ENCODE measurements around the gene FRS3.

The FRS3 gene

DNA sequence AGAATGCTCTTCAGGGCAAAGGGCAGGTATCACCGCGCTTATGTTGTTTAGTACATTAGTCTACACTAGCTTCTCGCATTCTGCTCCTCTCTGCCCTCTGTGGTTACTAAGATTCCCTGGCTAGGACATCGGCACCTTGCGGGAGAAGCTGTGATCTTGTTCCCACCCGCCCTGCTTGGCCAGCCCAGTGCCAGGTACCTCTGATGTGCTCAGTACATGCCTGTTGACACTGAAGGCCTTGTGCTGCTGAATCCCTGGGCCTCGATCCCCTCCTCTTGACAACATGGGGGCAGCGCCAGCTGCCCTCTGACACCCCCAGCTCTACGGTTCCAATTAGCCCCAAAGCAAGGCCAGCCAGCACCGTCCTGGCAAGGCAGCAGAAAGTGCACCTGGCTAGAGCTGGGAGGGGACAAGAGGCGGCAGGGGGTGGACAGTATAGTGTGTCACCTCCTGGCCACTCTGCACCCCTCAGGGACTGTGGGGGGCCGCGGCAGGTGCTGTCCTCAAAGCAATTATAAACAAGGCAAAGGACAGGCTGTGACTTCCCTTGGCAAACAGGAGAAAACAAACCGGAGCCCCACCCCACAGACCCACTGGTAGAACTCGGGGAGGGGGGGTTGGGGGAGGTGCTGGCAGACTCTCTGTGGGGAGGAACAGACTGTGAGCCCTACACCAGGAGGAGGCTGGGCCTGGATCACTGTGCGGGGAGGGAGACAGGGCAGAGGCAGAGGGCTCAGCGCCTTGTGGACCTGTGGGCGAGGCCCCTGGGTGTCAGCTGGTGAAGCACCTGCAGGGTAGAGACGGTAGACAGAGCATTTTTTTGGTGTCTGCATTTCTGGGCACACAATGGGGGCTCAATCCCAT lies 51.4 kb downstream of the FRS3 start:
- DNase-seq (ENCODE audit: low read depth, low spot score), result no peak

DNA sequence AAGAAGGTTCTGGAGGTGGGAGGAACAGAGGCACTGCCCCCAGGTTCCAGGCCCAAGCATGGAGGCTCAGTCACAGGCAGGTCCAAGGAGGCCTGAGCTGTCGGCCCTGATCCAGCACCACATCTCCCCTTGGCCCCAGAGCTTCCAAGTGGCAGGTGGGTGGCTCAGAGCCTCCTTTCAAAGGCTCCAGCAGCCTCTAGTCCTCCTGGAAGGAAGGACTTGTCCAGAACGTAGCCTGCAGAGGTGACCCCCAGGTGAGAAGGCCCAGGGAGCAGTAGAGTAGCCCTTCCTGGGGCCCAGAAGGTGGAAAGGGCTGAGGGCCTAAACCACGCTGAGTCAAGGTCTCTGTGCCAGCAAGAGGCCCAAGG lies 52.0 kb downstream of the FRS3 start:
- no peak for DNase-seq (ENCODE audit: low read depth, low spot score)

DNA sequence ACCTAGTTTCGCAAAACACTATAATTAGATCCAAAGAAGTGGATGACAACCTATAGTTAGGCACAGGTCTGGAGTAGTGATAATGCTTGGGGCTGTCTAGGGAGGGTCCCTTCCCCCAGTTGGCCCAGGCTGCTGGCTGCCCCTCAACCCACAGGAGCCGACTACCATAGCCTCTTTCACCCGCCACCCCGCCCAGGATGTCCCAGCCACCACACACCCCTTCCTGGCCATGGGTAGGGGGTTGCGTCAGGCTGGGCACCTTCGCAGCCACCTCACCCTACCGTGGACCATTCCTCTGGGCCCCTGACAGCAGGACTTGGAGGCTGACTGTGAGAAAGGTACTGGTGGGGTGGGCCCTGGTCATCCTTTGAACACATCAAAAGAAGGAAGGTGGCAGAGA lies 52.8 kb downstream of the FRS3 start:
- DNase-seq (ENCODE audit: low read depth, low spot score), result no peak

DNA sequence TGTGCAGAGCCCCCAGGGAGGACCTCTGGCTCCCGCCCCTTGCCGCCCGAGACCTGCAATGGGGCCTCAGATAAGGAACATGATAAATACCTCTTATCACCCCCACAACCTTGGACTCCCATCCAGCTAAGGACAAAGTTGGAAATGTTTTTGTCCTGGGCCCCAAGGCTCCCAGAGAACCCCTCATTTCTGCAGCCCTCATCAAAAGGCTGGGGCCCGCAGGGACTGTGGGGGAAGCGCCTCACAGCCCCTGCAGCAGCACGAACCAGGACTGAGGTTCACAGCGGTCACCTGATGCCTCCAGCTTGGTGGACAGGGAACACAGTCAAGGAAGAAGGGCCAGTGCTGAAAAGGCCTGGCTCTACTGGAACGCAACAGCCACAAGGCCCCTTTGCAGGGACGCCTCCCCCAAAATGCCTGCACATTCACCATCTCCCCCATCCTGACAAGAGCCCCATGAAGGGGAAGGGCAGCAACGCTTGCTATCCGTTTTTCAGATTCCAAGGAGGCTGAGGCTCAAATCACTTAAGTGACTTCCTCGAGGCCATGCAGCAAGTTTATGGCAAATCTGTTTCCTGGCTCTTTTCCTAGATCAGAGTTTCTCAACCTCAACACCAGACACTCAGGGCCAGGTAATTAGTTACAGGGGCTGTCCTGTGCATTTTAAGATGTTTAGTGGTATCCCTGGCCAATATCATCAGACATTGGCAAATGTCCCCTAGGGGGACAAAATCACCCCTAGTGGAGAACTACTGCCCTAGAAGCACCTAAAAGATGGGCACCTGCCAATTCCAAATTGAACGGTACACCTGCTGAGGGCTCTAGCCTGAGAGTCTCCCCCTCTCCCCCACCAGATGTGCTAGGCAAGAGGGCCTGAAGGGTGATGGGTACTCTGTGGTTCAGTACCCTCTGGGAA lies 54.9 kb downstream of the FRS3 start:
- DNase-seq (ENCODE audit: low read depth, low spot score), result no peak

DNA sequence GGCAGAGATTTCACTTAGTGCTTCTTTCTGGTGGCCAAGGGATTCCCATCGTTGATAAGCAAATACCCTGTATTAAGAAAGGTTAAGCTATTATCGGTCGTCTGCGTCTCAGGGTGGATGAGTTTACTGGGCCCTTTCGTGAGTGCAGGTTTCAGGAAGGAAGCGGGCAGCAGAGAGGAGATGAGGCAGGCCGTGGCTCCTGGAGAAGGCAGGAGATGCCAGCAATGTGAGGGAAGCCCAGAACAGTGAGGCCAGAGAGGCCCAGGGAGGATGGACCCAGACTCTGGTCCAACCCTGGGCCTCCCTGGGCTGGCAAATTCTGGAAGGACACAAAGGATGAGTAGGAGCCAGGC lies 55.5 kb downstream of the FRS3 start:
- no peak for DNase-seq (ENCODE audit: low read depth, low spot score)

DNA sequence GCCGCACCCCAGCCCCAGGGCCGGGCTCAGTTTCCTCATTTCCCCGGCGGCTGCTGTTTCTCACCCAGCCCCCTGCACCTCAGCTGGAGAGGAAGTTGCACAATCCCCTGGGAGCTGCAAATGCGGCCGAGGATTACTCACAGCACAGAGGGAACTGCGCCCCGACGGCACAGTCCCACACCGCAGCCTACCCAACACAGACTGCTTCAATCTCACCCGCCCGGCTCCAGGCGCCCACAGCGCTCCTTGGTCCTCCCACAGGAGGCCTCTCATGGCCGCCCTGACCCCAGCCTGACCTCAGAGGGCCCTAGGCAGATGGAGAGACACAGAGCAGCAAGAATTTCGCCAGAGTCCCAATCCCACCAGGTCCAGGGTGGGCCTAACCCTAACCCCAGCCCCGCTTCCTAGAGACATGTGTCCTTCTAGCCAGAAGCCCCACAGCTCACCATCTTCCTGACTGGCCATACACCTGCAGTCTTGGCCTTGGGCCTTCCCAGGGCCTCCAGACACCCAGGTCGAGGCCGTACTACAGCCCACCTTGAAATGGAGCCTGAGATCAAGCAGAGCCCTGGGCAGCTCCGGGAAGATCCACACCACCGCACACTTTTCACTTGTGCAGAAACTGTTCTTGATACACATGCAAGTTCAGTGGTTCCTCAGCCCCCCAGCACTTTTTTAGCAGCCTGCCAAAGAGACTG lies 56.0 kb downstream of the FRS3 start:
- no peak for DNase-seq (ENCODE audit: low read depth, low spot score)

DNA sequence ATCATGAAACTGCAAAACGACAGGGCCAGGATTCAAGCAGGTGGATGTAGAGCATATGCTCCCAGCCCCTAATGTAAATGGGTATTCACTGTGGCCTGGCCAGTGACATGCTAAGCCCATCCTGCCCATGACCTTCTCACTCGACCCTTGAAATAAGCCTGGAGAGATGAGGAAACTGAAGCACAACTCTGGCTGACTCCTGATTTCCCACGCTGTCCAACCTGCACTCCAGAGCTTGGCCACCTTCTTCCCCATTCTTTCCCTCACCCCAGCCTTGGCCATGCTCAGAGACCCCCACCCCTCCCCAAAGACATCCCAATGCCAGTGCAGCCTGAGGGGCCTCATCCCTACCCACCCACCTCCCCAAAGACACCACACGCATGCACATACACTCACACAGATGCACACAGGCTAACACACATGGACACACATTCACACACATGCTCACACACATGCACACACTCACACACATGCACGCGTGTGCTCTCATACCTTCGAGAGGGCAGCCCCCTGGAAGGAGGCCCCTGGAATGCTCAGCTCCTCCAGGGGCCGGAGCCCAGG lies 56.7 kb downstream of the FRS3 start:
- no peak for DNase-seq (ENCODE audit: low read depth, low spot score)

DNA sequence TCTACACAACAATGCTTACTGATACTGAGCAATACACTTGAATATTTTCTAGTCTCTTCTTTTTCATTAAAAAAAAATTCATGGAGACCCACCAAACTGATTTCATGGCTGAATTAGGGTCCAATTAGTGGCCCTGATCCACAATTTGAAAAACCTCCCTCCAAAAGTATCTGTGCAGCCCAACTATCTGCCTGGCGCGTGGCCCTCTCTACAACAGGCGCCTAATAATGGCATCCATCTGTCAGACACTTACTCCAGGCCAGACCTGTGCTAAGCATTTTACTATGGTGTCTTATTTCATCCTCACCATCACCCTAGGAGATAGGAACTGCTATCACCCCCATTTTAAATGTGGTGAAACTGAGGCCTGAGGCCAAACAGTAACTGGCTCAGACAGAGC lies 58.3 kb downstream of the FRS3 start:
- no peak for DNase-seq (ENCODE audit: low read depth, low spot score)

DNA sequence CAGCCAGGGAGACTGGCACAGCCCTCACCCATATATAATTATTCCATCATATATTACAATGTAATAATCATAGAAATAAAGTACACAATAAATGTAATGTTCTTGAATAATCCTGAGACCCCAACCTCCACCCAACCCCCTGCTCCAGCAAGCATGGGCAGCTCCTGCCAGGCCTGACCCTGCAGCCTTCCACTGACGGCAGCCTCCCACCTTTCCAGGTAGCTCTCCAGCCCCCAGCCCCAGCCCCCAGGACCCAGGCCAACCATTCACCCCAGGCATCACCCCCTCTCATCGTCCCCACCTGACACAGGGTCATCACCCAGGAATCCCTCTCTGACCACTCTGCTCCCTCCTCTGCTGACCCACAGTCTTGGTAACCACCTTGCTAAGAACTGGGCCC lies 58.9 kb downstream of the FRS3 start:
- DNase-seq (ENCODE audit: low read depth, low spot score), result no peak

DNA sequence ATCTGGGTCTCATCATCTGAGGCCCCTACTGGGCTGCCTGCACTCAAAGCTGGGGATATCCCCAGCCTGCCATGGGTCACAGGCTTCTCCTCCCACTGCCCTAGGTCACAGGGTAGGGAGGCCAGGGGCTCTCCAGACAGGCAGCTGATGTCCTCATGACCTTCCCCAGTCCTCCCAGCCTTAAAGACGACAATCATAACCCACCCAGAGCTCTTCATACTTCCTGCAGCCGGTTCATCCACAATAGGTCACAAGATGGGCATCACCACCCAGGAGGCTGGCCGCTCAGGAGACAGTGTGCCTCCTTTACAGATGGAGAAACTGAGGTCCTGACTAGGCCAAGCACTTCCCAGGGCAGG lies 59.5 kb downstream of the FRS3 start:
- DNase-seq (ENCODE audit: low read depth, low spot score), result no peak
